H9 (cell line): Measurements from ENCODE around the gene LDLRAD4. TPM values are rescaled to one million over a fixed set of nuclear protein-coding genes. Genes with fewer than 3 reads are reported as not detected.

Experiments used
- DNase-seq: peaks from one replicate; pipeline ENCODE4 v3.0.0-alpha.2; 2017
- H2AFZ ChIP-seq: one replicate; pipeline ENCODE4 v1.6.1; 2013; ENCODE audit warnings: mild to moderate bottlenecking, low read length, control low read depth, moderate library complexity
- H2AK5ac ChIP-seq: 2 replicates; pipeline ENCODE4 v1.6.1; 2013; ENCODE audit warnings: low read length, control low read depth, mixed read lengths; ENCODE audit not compliant: insufficient read length
- H2BK120ac ChIP-seq: one replicate; pipeline ENCODE4 v1.6.1; 2013; ENCODE audit warnings: low read depth, mild to moderate bottlenecking, low read length, control low read depth, inconsistent platforms; ENCODE audit not compliant: poor library complexity, severe bottlenecking
- H2BK12ac ChIP-seq: 2 replicates; pipeline ENCODE4 v1.6.1; 2013; ENCODE audit warnings: low read length, control low read depth, mixed read lengths, low read depth; ENCODE audit not compliant: insufficient read length
- H2BK15ac ChIP-seq: 2 replicates; pipeline ENCODE4 v1.6.1; 2013; ENCODE audit warnings: low read depth, low read length, control low read depth
- H2BK20ac ChIP-seq: one replicate; pipeline ENCODE4 v1.6.1; 2013; ENCODE audit warnings: low read depth, mild to moderate bottlenecking, low read length, control low read depth, inconsistent platforms; ENCODE audit not compliant: poor library complexity, severe bottlenecking
- H2BK5ac ChIP-seq: 2 replicates; pipeline ENCODE4 v1.6.1; 2013; ENCODE audit warnings: low read length, control low read depth, mixed read lengths; ENCODE audit not compliant: insufficient read length
- H3K14ac ChIP-seq: 2 replicates; pipeline ENCODE4 v1.6.1; 2013; ENCODE audit warnings: low read length, control low read depth; ENCODE audit not compliant: insufficient read depth
- H3K18ac ChIP-seq: 2 replicates; pipeline ENCODE4 v1.6.1; 2013; ENCODE audit warnings: low read depth, mild to moderate bottlenecking, mixed read lengths, low read length, control low read depth; ENCODE audit not compliant: insufficient read length
- H3K23ac ChIP-seq: 2 replicates; pipeline ENCODE4 v1.6.1; 2013; ENCODE audit warnings: low read length, control low read depth, mixed read lengths, low read depth; ENCODE audit not compliant: insufficient read length
- H3K23me2 ChIP-seq: 2 replicates; pipeline ENCODE4 v1.6.1; 2013; ENCODE audit warnings: low read depth, mild to moderate bottlenecking, mixed read lengths, low read length, control low read depth; ENCODE audit not compliant: insufficient read length, poor library complexity, severe bottlenecking
- H3K27ac ChIP-seq: 2 replicates; pipeline ENCODE4 v1.5.1; 2013; ENCODE audit warnings: low read length, control low read depth, mixed read lengths, low read depth; ENCODE audit not compliant: insufficient read length
- H3K27me3 ChIP-seq: 2 replicates; pipeline ENCODE4 v1.6.1; 2013; ENCODE audit warnings: low read length, control low read depth, inconsistent platforms; ENCODE audit not compliant: insufficient read depth
- H3K4ac ChIP-seq: 2 replicates; pipeline ENCODE4 v1.6.1; 2013; ENCODE audit warnings: low read depth, mild to moderate bottlenecking, control low read depth, inconsistent platforms, low read length, moderate library complexity
- H3K4me1 ChIP-seq: 2 replicates; pipeline ENCODE4 v1.6.1; 2013; ENCODE audit warnings: low read length, control low read depth, inconsistent platforms; ENCODE audit not compliant: insufficient read depth
- H3K4me2 ChIP-seq: 2 replicates; pipeline ENCODE4 v1.6.1; 2013; ENCODE audit warnings: low read length, control low read depth, mixed read lengths; ENCODE audit not compliant: insufficient read length, insufficient read depth
- H3K56ac ChIP-seq: 2 replicates; pipeline ENCODE4 v1.6.1; 2013; ENCODE audit warnings: low read depth, mild to moderate bottlenecking, mixed read lengths, low read length, control low read depth; ENCODE audit not compliant: insufficient read length
- H3K79me1 ChIP-seq: 2 replicates; pipeline ENCODE4 v1.6.1; 2013; ENCODE audit warnings: low read depth, mild to moderate bottlenecking, moderate library complexity, low read length, control low read depth, inconsistent platforms; ENCODE audit not compliant: insufficient read depth, poor library complexity, severe bottlenecking
- H3K79me2 ChIP-seq: 2 replicates; pipeline ENCODE4 v1.6.1; 2013; ENCODE audit warnings: low read length, control low read depth, inconsistent platforms; ENCODE audit not compliant: insufficient read depth
- H3K9ac ChIP-seq: 2 replicates; pipeline ENCODE4 v1.6.1; 2013; ENCODE audit warnings: low read length, control low read depth, mixed read lengths; ENCODE audit not compliant: insufficient read length; ENCODE audit errors: extremely low read depth
- H3K9me3 ChIP-seq: one replicate; pipeline ENCODE4 v1.6.1; 2013; ENCODE audit warnings: low read depth, low read length, inconsistent platforms; ENCODE audit not compliant: control insufficient read depth
- H3T11ph ChIP-seq: one replicate; pipeline ENCODE4 v1.6.1; 2013; ENCODE audit warnings: mild to moderate bottlenecking, low read length, control low read depth, inconsistent platforms
- H4K20me1 ChIP-seq: one replicate; pipeline ENCODE4 v1.6.1; 2013; ENCODE audit not compliant: control insufficient read depth, insufficient read length, insufficient read depth
- H4K5ac ChIP-seq: 2 replicates; pipeline ENCODE4 v1.6.1; 2013; ENCODE audit warnings: low read depth, mild to moderate bottlenecking, mixed read lengths, low read length, control low read depth; ENCODE audit not compliant: insufficient read length
- H4K8ac ChIP-seq: replicated peaks from 2 replicates; pipeline ENCODE4 v1.6.1; 2013; ENCODE audit warnings: low read length, control low read depth, mixed read lengths, low read depth; ENCODE audit not compliant: insufficient read length
- H4K91ac ChIP-seq: 2 replicates; pipeline ENCODE4 v1.6.1; 2013; ENCODE audit warnings: low read depth, mild to moderate bottlenecking, moderate library complexity, mixed read lengths, low read length, control low read depth; ENCODE audit not compliant: insufficient read length
- H3K27ac Mint-ChIP-seq, 3 experiments: 2 replicates in 2 of 3; 3 replicates in 1 of 3; pipeline ENCODE4 v1.8.0; 2020 to 2021; ENCODE audit warnings: mixed read lengths in 3 of 3, mild to moderate bottlenecking in 1 of 3, moderate library complexity in 1 of 3
- H3K27me3 Mint-ChIP-seq: 2 replicates; pipeline ENCODE4 v1.8.0; 2021; ENCODE audit warnings: low read depth, mild to moderate bottlenecking, moderate library complexity, mixed read lengths
- H3K36me3 Mint-ChIP-seq, 3 experiments: 2 replicates in 2 of 3; 3 replicates in 1 of 3; pipeline ENCODE4 v1.8.0; 2020 to 2021; ENCODE audit warnings: low read depth in 3 of 3, mixed read lengths in 3 of 3; ENCODE audit not compliant: insufficient read depth in 1 of 3
- H3K4me1 Mint-ChIP-seq, 2 experiments: 2 replicates each; pipeline ENCODE4 v1.8.0; 2020; ENCODE audit warnings: mixed read lengths in 2 of 2
- H3K4me3 Mint-ChIP-seq, 2 experiments: 2 replicates in 1 of 2; 3 replicates in 1 of 2; pipeline ENCODE4 v1.8.0; 2020 to 2021; ENCODE audit warnings: mild to moderate bottlenecking in 2 of 2, mixed read lengths in 2 of 2, moderate library complexity in 1 of 2
- H3K9me3 Mint-ChIP-seq, 2 experiments: 2 replicates in 1 of 2; 3 replicates in 1 of 2; pipeline ENCODE4 v1.8.0; 2020; ENCODE audit warnings: mild to moderate bottlenecking in 2 of 2, mixed read lengths in 2 of 2, moderate library complexity in 1 of 2
- CTCF ChIP-seq: fragments of 200-600 bp; sonication (generic); conservative IDR thresholded peaks from 3 replicates; pipeline ENCODE4 v1.8.0; 2021; ENCODE audit warnings: antibody characterized with exemption, mild to moderate bottlenecking
- WGBS: extraction: QIAGEN DNeasy Blood & Tissue Kit; methylation state at CpG from one replicate; pipeline ENCODE4 v1.1.7; 2013; ENCODE audit warnings: missing lambda C conversion rate, low lambda C conversion rate, mixed read lengths; ENCODE audit not compliant: insufficient read length; ENCODE audit errors: extremely low coverage; 5-methylcytosine and 5-hydroxymethylcytosine counted together
- total RNA-seq: library from RNA; stranded (reverse); gene quantifications from 2 replicates; pipeline ENCODE4 v1.2.1, GENCODE V29; 2021

The LDLRAD4 gene
- total RNA-seq, 1 experiment from 2014 or later = 3.9 TPM

- no peak overlapping the region for H3K9ac ChIP-seq
- no peak overlapping the region for H3K18ac ChIP-seq
- H3K4me1 ChIP-seq = peaks cover 5% of the 10 kb centered on the region; the same call in 1 of the 2 replicates
- H2BK20ac ChIP-seq = no peak overlapping the region
- no peak for DNase-seq
- peak overlapping the region in 1 of 3 experiments; percentile 84; a peak in 2 of 7 replicates for H3K27ac Mint-ChIP-seq
- H3K4me2 ChIP-seq = no peak overlapping the region
- no peak overlapping the region for H3K4ac ChIP-seq
- H2AK5ac ChIP-seq = no peak overlapping the region
- H2BK5ac ChIP-seq = no peak overlapping the region
- H2BK12ac ChIP-seq = no peak overlapping the region
- no CpG with 5 or more reads among the region's 8 CpGs for WGBS
- no peaks in the 10 kb centered on the region for H3K79me2 ChIP-seq
- H3K4me3 Mint-ChIP-seq = no peak overlapping the region
- H3K27ac ChIP-seq = no peak overlapping the region
- H3K23ac ChIP-seq = no peak overlapping the region
- H3K27me3 Mint-ChIP-seq = peaks cover 22% of the 10 kb centered on the region
- H3K27me3 ChIP-seq = no peaks in the 10 kb centered on the region
- no peak overlapping the region for H4K8ac ChIP-seq
- H3K9me3 Mint-ChIP-seq = no peaks in the 10 kb centered on the region
- no peak overlapping the region for H4K5ac ChIP-seq
- H4K91ac ChIP-seq = no peak overlapping the region
- no peak overlapping the region for H3T11ph ChIP-seq
- peak overlapping the region; percentile 79 for H3K14ac ChIP-seq
- no peak for TF ChIP-seq CTCF
- no peaks in the 10 kb centered on the region; a peak in 1 of 7 replicates for H3K36me3 Mint-ChIP-seq
- no peak overlapping the region for H2BK120ac ChIP-seq
- H3K4me1 Mint-ChIP-seq = peaks cover 20 to 26% of the 10 kb centered on the region in 2 experiments
- H2BK15ac ChIP-seq = no peak overlapping the region
- no peaks in the 10 kb centered on the region for H3K9me3 ChIP-seq
- no peak overlapping the region for H3K56ac ChIP-seq
- no peaks in the 10 kb centered on the region for H3K79me1 ChIP-seq
- H4K20me1 ChIP-seq = no peaks in the 10 kb centered on the region
- H2AFZ ChIP-seq = no peak overlapping the region
- no peaks in the 10 kb centered on the region for H3K23me2 ChIP-seq
These were observed 148.0 kb downstream of the LDLRAD4 start for GRCh38 chr18:13366541-13366940.
